Esophagus muscularis mucosa (tissue), 4 donors: ENCODE results near the gene OR14A16. TPM values are rescaled to one million over a fixed set of nuclear protein-coding genes. Genes with fewer than 3 reads are reported as not detected.

ENCODE experiments used
- DNase-seq: peaks from one replicate; pipeline ENCODE4 v3.0.0-alpha.2; 2017; ENCODE audit errors: extremely low spot score
- H3K27ac ChIP-seq, 4 donors: fragments of 200-600 bp; sonication (generic); replicated peaks in 1 of 4; 1 replicate in 3 of 4; 2 replicates in 1 of 4; pipeline ENCODE4 v1.5.1; 2016 to 2019; ENCODE audit warnings: mild to moderate bottlenecking in 1 of 4
- H3K27me3 ChIP-seq, 4 donors: fragments of 200-600 bp; sonication (generic); one replicate each; pipeline versions ENCODE4 v1.5.1 to v1.6.0; 2016 to 2019
- H3K36me3 ChIP-seq, 4 donors: fragments of 200-600 bp; sonication (generic); one replicate each; pipeline ENCODE4 v1.5.1; 2016 to 2019
- H3K4me1 ChIP-seq, 4 donors: fragments of 200-600 bp; sonication (generic); one replicate each; pipeline ENCODE4 v1.5.1; 2016 to 2019
- H3K4me3 ChIP-seq, 4 donors: fragments of 200-600 bp; sonication (generic); 1 replicate in 2 of 4; 2 replicates in 2 of 4; pipeline ENCODE4 v1.5.1; 2016 to 2019; ENCODE audit warnings: mild to moderate bottlenecking in 4 of 4, moderate library complexity in 1 of 4
- H3K9me3 ChIP-seq, 4 donors: fragments of 200-600 bp; sonication (generic); 1 replicate in 3 of 4; 2 replicates in 1 of 4; pipeline ENCODE4 v1.5.1; 2016 to 2019
- EP300 ChIP-seq: sonication (generic); formaldehyde crosslinking; IDR thresholded peaks from one replicate; pipeline ENCODE4 v1.6.1; 2017; ENCODE audit warnings: antibody characterized with exemption
- POLR2A ChIP-seq: fragments of 450-650 bp; IDR thresholded peaks from one replicate; pipeline ENCODE4 v1.6.1; 2017; ENCODE audit warnings: antibody characterized with exemption, moderate library complexity, mild to moderate bottlenecking, low read depth
- POLR2AphosphoS5 ChIP-seq, 2 donors: sonication (generic); formaldehyde crosslinking; IDR thresholded peaks; one replicate each; pipeline ENCODE4 v1.6.1; 2017; ENCODE audit warnings: antibody characterized with exemption in 2 of 2
- whole genome bisulfite sequencing: methylation state at CpG from one replicate; pipeline ENCODE4 v1.1.5; 2018; 5-methylcytosine and 5-hydroxymethylcytosine counted together
- intact Hi-C: fragments of 100-400 bp; cut with DNase I; formaldehyde crosslinking; loops from one replicate; pipeline ENCODE4 v1.15.1; 2023
- total RNA-seq, 4 donors: library from RNA; depleted of rRNA; stranded (reverse); fragments of >200 nt; gene quantifications; one replicate each; pipeline versions ENCODE4 v1.1.0 to v1.2.1, GENCODE V29; 2016
- TF ChIP-seq, protein P1 (sequence below), 3 experiments: fragments of 200-600 bp in 2 of 3; fragments of 450-650 bp in 1 of 3; sonication (generic) in 2 of 3; IDR thresholded peaks; one replicate each; pipeline ENCODE4 v1.5.1; 2017 to 2019; ENCODE audit warnings: antibody characterized with exemption in 3 of 3, mild to moderate bottlenecking in 2 of 3, moderate library complexity in 1 of 3

OR14A16 gene, protein sequence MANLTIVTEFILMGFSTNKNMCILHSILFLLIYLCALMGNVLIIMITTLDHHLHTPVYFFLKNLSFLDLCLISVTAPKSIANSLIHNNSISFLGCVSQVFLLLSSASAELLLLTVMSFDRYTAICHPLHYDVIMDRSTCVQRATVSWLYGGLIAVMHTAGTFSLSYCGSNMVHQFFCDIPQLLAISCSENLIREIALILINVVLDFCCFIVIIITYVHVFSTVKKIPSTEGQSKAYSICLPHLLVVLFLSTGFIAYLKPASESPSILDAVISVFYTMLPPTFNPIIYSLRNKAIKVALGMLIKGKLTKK
- not detected for total RNA-seq

GRCh38 chr1:247824023-247824422 is at the start of gene OR14A16:
Gene OR14A16 (minus strand): TSS chr1:247824119. CDS start chr1:247815729, 8,390 bp downstream.
- H3K36me3 ChIP-seq: no peaks in the 10 kb centered on the region
- 66% methylated on average over 6 of the region's 6 CpGs for WGBS
- DNase-seq: no peak
- TF ChIP-seq POLR2AphosphoS5 (IDR thresholded peaks at IDR 0.05): no peak
- TF ChIP-seq EP300: no peak
- TF ChIP-seq POLR2A: no peak
- TF ChIP-seq, protein P1, sequence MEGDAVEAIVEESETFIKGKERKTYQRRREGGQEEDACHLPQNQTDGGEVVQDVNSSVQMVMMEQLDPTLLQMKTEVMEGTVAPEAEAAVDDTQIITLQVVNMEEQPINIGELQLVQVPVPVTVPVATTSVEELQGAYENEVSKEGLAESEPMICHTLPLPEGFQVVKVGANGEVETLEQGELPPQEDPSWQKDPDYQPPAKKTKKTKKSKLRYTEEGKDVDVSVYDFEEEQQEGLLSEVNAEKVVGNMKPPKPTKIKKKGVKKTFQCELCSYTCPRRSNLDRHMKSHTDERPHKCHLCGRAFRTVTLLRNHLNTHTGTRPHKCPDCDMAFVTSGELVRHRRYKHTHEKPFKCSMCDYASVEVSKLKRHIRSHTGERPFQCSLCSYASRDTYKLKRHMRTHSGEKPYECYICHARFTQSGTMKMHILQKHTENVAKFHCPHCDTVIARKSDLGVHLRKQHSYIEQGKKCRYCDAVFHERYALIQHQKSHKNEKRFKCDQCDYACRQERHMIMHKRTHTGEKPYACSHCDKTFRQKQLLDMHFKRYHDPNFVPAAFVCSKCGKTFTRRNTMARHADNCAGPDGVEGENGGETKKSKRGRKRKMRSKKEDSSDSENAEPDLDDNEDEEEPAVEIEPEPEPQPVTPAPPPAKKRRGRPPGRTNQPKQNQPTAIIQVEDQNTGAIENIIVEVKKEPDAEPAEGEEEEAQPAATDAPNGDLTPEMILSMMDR (IDR thresholded peaks at IDR 0.05): no peak
- no peaks in the 10 kb centered on the region for H3K4me1 ChIP-seq
- H3K4me3 ChIP-seq: no peak within 1 kb of the TSS
- no peaks in the 10 kb centered on the region for H3K9me3 ChIP-seq
- intact Hi-C loops: no loop called here
- no peak within 1 kb of the TSS for H3K27ac ChIP-seq
- H3K27me3 ChIP-seq: no peaks in the 10 kb centered on the region

GRCh38 chr1:247865416-247865815 is 41.5 kb upstream of the OR14A16 start:
- H3K27me3 ChIP-seq: no peaks in the 10 kb centered on the region
- no peak for DNase-seq
- no peak overlapping the region for H3K4me3 ChIP-seq
- TF ChIP-seq POLR2A (no peak), EP300 (no peak), POLR2AphosphoS5 (IDR thresholded peaks at IDR 0.05) (no peak)
- TF ChIP-seq, protein P1 (IDR thresholded peaks at IDR 0.05): no peak
- WGBS: 75% methylated on average over 6 of the region's 6 CpGs
- H3K27ac ChIP-seq: no peak overlapping the region
- H3K36me3 ChIP-seq: peaks cover 0 to 65% (median 0%) of the 10 kb centered on the region in 4 donors
- H3K4me1 ChIP-seq: no peaks in the 10 kb centered on the region
- intact Hi-C loops: no loop called here
- no peaks in the 10 kb centered on the region for H3K9me3 ChIP-seq

DNA sequence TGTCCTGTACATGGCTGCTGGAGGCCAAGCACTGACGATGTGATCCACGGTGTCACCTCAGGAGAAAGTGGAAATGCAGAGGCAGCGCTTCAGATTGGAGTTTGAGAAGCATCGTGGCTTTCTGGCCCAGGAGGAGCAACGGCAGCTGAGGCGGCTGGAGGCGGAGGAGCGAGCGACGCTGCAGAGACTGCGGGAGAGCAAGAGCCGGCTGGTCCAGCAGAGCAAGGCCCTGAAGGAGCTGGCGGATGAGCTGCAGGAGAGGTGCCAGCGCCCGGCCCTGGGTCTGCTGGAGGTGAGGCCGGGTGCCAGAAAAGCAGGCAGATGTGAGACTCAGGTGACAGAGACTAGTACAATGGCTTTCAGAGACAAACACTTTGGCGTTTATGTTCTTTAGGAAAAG is 40.7 kb upstream of the OR14A16 start:
- no peak for TF ChIP-seq EP300
- no peak for TF ChIP-seq POLR2A
- TF ChIP-seq, protein P1 (IDR thresholded peaks at IDR 0.05): no peak
- TF ChIP-seq POLR2AphosphoS5 (IDR thresholded peaks at IDR 0.05): no peak
- no peaks in the 10 kb centered on the region for H3K4me1 ChIP-seq
- H3K4me3 ChIP-seq: no peak overlapping the region
- no peaks in the 10 kb centered on the region for H3K9me3 ChIP-seq
- no peak for DNase-seq
- WGBS: 85% methylated on average over 17 of the region's 17 CpGs
- no peak overlapping the region for H3K27ac ChIP-seq
- intact Hi-C loops: no loop called here
- H3K36me3 ChIP-seq: peaks cover 0 to 57% (median 0%) of the 10 kb centered on the region in 4 donors
- H3K27me3 ChIP-seq: no peaks in the 10 kb centered on the region

- Histone ChIP-seq H3K27me3 (peaks cover 0 to 14% (median 2%) of the 10 kb centered on the region in 4 donors), H3K9me3 (no peaks in the 10 kb centered on the region), H3K4me1 (peaks cover 0 to 3% (median 1%) of the 10 kb centered on the region in 4 donors), H3K27ac (no peak overlapping the region), H3K36me3 (peaks cover 0 to 38% (median 0%) of the 10 kb centered on the region in 4 donors), H3K4me3 (no peak overlapping the region)
- TF ChIP-seq, protein P1 (IDR thresholded peaks at IDR 0.05): no peak
- TF ChIP-seq POLR2AphosphoS5 (IDR thresholded peaks at IDR 0.05) (no peak), EP300 (no peak), POLR2A (no peak)
- no peak for DNase-seq
- 88% methylated on average over 4 of the region's 4 CpGs for WGBS
- intact Hi-C loops: no loop called here
Observed at GRCh38 chr1:247862756-247863155, 38.8 kb upstream of the OR14A16 start.
